GM21515 (cell line): ENCODE data around the gene HBG2.

Experiments
- ATAC-seq: cut with Tn5 transposase; IDR thresholded peaks from one replicate; pipeline ENCODE4 v1.9.1; 2021; ENCODE audit not compliant: unreplicated experiment

HBG2 gene

DNA sequence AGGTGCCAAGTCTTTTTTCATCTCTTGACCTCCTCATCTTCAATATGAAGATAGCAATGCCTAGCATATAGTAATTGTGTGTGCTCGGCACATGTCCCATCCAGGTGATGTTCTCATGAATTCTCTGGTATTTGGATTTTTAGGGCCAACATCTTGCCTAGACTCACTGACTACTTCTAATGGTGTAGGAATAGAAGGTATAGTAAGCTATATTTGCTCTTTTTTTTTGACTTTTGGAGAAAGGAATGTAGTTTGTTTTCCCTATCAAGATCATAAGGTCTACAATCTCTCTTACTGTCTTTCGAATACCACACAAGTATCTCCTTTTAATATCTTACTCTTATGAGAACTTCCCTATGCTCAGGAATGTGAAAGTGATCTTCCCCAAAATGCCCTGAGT lies 23.5 kb downstream of the HBG2 start:
- no peak for ATAC-seq

- no peak for ATAC-seq
Observed at GRCh38 chr11:5230266-5230665, 24.3 kb downstream of the HBG2 start.

GRCh38 chr11:5229796-5230195 lies 24.8 kb downstream of the HBG2 start:
- ATAC-seq: no peak

DNA sequence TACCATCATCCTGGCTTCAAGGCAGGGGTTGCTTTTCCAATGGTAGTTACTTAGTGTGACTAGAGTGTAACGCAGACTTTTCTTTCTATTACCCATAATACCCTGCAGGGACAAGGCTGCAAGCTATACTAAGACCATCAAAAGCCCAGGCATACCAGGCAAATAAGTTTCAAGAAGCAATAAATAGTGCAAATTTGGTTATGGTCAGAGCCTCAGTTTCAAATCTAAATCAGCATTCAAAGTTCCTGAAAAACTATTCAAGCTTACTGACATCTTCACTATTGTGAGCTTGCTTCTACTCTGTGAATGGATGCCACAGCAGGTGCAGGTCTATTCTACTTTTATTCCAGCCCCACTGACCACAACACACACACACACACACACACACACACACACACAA lies 25.2 kb downstream of the HBG2 start:
- no peak for ATAC-seq

DNA sequence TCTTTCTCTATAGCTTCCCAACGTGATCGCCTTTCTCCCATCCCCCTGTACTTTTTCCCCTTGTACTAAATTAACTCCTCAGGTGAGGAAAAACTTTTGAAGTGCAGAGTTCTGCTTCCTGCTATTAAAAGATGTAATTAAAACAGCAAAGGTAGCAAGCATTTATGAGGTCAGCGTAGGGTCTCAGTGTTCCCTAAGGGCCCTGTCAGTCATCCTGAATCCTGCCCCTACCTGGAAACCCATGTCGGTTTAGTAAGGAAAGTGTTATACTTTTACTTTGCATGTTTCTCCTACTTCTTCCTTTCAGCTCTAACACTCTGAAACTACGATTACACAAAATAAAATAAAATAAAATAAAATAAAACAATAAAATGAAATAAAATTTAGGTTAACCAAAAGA lies 26.5 kb downstream of the HBG2 start:
- no peak for ATAC-seq

GRCh38 chr11:5227681-5228080 lies 26.9 kb downstream of the HBG2 start:
- no peak for ATAC-seq

GRCh38 chr11:5226732-5227310 lies 27.8 kb downstream of the HBG2 start, which contains the start of gene HBB:
Gene HBB, minus strand, starts transcription at chr11:5227071. Its CDS starts 50 bp downstream, at chr11:5227021.
- ATAC-seq: no peak

DNA sequence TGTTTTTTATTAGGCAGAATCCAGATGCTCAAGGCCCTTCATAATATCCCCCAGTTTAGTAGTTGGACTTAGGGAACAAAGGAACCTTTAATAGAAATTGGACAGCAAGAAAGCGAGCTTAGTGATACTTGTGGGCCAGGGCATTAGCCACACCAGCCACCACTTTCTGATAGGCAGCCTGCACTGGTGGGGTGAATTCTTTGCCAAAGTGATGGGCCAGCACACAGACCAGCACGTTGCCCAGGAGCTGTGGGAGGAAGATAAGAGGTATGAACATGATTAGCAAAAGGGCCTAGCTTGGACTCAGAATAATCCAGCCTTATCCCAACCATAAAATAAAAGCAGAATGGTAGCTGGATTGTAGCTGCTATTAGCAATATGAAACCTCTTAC lies 29.1 kb downstream of the HBG2 start:
- ATAC-seq: no peak

- no peak for ATAC-seq
Observed at GRCh38 chr11:5224538-5225479, 29.8 kb downstream of the HBG2 start.

DNA sequence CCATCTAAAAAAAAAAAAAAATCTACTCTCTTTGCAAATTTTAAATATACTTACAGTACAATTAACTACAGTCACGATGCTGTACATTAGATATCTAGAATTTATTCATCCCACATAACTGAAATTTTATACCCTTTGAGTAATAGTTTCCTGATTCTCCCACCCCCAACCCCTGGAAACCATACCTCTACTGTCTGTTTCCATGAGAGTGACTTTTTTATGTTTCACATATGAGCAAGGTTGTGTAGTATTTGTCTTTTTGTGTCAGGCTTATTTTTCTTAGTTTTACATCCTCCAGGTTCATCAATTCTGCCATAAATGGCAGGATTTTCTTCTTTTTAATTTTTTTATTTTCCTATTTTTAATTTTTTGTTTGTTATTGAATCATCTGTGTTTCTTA lies 30.9 kb downstream of the HBG2 start:
- ATAC-seq: no peak

DNA sequence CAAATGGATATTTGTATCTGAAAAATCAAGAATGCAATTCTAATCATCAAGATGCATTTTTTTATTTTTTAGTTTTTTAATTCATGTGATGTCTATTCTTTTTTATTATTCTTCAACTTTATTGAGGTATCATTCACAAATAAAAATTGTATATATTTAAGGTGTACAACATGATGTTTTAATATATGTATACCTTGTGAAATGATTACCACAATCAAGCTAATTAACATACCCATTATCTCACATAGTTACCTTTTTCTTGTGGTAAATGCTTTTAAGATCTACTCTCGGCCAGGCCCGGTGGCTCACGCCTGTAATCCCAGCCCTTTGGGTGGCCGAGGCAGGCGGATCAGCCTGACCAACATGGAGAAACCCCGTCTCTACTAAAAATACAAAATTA lies 31.4 kb downstream of the HBG2 start:
- no peak for ATAC-seq

DNA sequence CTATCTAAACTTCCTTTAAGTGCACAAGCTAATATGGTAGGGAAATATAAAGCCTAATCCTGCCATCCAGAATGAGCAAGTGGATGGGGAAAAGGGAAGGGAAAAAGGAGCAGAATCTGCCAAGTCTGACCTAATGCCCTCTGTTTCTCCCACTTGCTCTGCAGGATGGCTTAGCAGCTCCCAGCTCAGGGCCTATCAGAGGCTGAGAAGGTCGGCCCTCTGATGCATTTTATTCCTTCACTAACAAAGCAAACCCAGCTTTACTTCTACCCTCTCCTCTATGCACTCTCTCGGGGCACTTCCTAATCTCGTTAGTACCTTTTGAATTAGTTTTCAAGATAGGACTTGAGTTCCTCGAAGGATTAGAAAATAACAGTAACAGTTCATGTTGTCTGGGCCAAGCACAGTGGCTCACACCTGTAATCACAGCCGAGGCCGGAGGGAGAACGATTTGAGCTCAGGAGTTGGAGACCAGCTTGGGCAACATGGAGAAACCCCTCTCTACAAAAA lies 44.1 kb downstream of the HBG2 start:
- ATAC-seq: no peak

- no peak for ATAC-seq
Observed at GRCh38 chr11:5204787-5205186, 49.8 kb downstream of the HBG2 start.

GRCh38 chr11:5203366-5203765 lies 51.2 kb downstream of the HBG2 start:
- no peak for ATAC-seq
